ENCODE results near the gene SPATA31E1.

The SPATA31E1 gene

DNA sequence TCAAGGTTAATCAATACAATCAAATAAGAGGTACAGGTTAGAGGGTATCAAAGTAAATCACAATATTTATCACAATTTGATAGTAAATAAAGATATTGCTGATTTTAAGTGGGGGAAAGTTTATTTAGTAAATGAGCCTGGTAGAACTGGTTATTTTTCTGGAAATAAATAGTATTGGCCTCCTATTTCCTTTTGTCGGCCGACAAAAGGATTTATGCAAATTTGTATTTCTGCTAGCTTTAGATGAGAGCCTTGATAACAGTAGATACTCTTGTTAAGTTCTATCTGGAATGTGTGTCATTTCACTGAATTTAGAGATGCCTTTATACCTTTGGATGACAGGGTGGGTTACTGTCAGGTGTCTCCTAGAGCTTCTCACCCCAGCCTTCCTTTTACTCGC lies 17.8 kb upstream of the SPATA31E1 start:
- no peak for DNase-seq

DNA sequence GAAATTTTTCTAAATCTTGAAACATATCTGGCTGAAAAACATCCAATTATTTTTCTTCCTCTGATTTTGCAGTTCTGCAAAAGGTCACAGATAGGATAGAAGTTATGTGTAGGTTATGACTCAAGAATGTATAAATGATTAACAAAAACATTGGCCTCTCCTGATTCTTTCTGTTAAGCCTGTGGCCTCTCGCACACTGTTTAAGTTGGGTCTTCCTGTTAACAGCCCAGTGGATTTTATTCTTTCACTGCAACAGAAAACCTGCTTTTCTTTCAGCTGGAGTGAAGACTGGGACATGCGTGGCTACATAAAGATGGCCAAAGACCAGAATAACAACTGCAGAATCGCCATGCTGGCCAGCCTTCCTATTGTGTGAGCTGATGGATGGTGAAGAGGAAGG lies 17.1 kb upstream of the SPATA31E1 start:
- DNase-seq = no peak

DNA sequence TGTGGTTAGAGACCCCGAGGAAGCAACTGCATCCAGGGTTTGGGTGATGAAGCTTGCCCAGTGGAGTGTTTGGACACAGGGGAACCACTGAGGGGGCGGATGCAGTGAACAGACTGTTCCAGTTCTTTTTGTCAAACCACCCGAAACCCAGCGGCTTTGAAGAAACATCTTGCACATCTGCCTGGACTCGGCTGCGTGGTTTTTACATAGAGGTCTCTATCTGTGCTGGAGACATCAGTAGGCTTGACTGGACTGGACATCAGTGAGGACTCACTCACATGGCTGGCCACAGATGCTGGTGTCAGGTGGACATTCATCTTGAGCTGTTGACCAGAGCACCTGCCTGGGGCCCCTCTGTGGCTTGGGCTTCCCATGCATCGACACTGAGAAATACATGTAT lies 15.3 kb upstream of the SPATA31E1 start:
- DNase-seq = no peak

DNA sequence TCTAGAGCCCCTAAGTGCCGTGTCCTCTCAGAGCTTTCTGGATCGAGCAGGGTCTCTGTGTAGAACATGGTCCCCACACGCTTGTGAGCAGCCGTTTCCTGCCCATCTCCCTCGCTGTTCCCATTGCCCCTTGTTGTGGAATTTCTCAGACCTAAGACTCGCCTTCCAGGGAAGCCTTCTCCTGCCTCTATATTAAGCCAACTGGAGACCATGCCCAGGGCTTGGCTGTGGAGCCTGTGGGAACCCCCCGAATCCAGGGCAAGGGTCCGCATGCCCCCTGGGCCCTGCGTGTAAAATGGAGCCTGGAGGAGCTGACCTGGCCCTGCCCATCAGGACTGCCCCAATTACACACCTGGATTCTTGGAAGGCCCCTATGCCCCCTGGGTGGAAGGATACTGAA lies 14.5 kb upstream of the SPATA31E1 start:
- no peak for DNase-seq

DNA sequence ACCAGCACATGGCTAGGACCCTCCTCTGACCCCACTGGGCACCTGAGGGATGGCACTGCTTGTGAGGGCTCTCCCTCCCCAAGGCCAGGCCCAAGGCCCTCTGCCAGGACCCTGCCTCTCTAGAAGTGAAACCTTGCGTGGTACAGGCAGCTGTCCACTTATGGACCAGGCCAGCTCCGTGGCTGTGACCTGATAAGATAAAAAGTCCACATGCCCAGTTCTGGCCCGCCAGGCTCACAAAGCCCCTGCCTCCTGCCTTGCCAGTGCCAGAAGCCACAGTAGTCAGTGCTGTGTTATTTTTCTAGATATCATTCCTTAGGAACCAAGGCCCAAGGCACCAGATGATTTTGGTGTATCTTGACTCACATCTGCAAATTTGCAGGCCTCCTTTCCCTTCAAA lies 14.0 kb upstream of the SPATA31E1 start:
- no peak for DNase-seq

DNA sequence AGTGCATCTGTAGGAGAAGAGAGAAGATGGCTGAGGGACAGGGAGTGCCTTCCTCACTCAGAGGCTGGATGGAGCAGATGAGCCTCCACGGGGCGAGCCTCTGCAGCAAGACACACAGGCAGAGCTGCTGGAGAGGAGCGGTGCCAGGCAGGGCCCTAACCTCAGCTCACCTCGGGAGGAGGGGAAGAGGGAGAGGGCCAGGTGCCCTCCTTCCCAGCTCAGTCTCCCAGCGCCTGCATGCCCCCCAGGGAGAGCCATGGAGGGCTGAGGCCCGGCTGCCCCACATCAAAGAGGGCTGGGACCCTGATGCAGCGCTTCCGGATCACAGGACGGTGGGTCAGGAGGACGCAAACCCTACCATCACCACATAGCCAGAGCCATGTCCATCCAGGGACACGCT lies 13.6 kb upstream of the SPATA31E1 start:
- DNase-seq = no peak

DNA sequence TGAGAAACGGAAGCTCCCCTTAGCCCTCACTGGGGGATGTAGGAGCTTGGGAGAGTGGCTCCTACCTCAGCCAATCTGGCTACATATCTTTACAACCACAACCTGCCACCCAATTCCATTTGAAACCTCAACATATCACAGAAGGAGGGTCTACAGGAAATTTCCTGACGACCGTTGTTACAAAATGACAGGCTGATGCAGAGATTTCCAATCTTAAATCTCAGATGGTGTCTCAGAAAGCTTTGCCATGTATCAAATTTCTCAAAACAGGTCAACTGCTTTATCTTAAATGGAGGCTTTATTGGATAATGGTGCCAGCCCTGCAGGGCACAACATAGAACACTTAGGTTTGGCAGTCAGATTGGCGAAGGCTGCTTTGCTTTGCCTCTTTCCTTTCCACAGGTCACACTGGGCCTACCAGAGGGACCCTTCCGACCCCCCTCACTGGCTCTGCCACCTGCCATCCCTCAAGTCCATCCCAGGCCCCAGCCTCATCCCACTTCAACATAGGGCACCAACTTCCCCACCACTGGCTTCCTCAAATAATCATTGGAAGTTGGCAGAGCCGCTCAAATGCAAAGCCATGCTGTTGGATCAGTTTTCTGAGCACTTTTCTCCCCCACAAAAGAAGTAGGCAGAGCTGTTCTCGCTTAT lies 11.1 kb upstream of the SPATA31E1 start:
- no peak for DNase-seq

DNA sequence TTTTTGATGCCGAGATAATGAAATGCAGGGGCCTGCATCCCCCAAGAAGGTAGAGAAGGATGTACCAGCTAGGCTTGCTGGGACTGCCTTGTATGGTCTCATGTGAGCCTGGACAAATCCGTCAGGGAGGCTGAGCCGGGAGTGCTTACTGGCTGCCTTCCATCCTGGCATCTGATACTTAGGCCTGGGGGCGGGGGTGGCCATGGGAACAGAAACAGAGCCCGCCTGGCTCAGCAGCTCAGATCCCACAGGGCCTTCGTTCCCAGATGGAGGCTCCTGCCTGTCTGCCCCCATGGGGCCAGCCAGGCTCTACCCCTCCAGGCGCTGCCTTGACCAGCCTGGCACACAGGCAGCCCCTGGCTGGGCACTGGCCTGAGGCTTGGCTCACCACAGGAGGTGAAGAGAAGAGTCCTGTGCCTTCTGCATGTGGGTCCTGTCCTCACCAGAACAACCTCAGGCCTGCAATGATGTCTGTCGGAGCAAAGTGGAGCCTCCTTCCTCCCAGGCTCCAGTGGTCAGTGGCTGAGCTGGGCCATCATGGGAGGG lies 10.5 kb upstream of the SPATA31E1 start:
- DNase-seq = no peak

DNA sequence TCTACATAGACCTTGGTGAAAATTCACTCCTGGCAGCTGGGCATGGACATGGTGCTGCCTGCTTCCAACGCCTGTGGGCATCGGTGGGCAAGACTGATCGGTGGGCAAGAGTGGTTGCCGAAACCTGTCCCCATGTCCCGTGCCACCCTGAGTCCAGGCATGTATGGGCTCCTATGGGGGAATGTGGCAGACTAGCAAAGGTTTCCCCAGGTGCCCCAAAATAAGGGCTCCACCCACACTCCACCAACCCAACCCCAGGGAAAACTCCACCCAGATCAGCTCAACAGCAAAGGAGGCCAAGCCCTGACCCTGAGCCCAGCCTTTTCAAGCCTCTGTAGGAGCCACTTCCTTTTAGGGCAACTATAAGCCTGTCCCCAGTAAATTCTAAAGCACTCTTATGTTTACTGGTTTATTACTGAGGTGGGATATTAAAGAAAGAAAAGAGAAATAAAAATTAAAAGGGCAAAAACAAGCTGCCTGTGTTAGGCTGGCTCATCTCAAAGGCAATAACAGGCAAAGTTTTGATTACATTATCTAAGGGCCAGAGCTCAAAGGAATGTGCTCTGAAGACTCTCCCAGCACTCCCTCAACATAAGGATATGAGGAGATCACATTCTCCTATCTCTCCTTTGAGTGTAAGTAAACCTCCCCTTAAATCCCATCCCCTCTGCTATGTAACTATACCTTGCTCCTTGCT lies 8.9 kb upstream of the SPATA31E1 start:
- DNase-seq = no peak

DNA sequence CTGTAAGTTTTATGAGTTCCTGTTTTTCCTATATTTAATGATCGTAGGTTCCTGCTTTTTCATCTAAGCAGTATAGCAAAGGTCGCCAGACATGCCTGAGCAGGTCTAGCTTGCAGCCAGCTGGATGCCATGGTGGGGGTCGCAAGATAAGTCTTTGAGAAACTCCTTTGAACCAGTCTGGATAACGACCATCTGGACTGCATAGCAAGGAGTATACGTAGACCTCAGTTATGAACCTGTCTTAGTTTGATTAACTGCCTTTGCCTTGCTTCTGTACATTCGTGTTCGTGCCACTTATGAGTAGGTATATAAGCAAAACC lies 8.4 kb upstream of the SPATA31E1 start:
- no peak for DNase-seq

DNA sequence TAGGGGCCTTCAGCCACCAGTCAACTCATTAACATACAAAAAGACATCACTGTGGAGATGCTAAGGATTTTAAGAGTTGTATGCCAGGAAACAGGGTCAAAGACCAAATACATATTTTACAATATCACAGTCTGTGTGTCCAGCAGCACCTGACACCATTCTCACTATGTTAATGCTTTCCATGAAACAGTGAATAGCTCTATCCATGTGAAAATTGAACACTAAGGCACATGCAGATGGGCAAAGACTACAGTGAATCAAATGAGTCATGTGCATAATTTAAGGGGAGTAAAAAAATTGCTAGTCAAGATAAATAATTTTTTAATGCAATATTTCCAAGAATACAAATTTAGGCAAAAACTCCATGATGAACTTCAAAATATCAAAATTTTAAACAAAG lies 7.6 kb upstream of the SPATA31E1 start:
- no peak for DNase-seq

DNA sequence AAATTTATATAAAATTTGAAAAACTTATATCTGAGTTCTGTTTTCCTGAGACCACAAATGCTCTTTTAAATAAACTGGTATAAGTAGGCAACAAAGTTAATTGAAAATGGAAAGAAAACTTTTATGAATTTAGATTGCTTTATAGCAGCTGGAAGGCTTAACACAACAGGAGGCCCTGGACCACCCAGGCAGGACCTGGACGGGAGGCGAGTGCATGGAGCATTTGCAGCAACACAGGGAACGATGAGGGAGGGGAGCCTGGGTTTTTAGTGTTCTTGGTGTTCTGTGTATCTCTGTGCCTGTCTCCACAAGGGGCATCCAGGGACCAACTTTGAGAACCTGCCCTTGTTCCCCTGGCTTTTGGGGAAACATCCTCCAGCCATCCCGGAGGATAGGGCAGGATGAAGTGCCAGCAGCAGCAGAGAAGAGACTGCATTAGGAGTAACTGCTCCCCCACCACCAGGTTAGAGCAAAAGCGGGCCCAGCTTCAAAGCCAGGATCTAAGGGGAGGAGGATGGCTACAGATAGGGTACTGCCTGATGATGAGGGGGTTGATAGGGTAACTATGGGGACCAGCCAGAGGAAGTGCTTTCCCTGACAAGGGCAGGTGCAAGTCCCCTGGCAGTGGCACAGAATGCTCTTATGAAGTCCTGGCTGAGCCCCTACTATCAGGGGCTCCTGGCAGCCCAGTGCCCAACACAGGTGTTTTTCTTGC lies 6.7 kb upstream of the SPATA31E1 start:
- DNase-seq = no peak

DNA sequence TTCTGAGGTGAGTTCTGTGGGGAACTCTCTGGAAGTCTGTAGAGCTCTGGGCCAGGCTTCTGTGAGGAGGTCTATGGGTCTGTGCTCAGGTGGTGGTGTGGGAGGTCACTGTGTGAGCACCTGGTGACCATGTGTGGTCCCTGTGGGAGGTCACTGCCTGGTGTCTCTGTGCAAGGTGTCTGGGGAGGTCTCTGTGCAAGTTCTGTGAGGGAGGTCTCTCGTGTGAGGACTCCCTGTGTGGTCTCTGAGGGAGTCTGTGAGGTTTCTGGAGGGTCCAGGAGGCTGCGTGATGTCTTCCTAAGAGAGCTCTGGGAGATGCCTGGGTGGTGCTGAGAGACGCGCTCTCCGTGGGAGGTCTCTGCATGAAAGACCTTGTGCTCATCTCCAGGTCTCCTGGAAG lies 6.0 kb upstream of the SPATA31E1 start:
- DNase-seq = no peak

DNA sequence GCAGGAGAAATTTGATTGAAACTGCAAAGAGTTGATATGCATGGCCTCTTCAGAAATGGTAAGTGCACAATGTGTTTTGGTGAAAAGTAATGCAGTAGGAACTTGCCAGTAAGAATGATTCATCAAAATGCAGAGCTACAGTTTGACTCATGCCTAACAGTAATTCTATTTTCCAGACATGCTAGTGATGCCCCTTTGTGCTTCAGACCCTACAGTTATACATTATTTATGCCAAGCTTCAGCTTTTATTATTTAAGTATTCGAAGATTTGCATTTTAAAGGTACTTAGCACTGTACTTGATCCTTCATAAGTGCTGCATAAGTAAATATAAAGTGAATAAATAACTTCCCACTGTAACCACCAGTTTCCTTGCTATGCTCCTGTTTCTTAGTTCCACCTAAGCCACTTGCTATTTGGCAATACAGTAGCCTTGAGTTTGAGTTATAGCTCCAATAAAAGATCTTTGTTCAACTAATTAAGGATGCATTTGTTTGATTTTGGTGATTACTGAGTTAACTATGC lies 3.6 kb upstream of the SPATA31E1 start:
- no peak for DNase-seq

DNA sequence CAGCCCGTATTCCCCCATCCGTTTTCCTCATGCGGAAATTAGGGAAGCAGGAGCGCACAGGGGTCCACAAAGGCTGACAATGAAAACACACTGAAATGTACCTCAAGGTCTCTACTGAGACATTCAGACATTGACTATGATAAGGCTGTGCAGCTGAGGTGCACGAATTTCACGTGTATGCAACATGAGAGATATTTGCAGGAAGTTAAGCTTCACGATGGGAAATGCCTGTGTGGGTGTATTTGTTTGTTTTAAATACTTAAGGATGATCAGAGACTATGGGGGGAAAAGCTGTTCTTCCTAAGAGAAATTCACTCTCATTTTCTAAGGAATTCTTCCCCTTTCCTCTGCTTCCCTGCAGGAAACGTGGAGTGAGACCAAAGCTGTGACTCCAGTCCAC lies 2.6 kb upstream of the SPATA31E1 start:
- no peak for DNase-seq

DNA sequence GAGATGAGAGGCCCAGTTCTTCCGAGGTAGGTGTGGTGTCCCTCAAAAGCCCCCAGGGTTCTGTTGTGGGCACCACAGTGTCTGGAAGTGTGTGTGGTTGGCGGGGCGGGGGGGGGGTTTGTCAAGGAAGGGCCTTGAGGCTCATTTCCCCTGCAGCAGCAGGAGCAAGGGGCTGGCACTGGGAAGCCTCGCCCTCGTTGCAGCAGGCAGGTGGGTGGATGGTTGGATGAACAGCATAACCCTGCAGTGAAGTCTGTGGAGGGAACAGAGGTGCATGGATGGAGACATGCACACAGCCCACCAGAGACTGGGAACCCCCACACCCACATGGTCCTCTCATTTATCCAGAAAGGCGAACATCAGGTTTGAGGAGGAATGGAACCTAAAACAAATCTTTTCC lies 2.0 kb upstream of the SPATA31E1 start:
- DNase-seq = no peak

DNA sequence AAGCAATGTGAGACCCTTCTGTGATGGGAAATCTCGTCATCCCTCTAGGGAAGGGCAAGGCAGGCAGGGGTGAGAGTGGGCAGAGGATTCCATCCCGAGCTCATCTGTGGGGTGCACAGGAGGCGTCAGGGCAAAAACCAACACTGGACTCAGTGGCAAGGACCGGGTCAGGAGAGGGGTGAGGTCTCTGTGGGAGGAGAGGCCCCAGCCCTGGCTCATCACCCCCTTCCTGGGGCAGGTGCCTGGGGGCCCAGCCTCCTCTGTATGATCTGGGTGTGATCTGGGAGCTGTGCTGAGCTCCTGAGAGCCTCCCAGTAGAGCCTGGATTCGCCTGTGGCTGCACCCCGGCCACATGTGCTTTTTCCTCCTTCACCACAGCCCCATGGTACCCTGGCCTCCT lies 597 bp downstream of the SPATA31E1 start:
- DNase-seq = no peak

DNA sequence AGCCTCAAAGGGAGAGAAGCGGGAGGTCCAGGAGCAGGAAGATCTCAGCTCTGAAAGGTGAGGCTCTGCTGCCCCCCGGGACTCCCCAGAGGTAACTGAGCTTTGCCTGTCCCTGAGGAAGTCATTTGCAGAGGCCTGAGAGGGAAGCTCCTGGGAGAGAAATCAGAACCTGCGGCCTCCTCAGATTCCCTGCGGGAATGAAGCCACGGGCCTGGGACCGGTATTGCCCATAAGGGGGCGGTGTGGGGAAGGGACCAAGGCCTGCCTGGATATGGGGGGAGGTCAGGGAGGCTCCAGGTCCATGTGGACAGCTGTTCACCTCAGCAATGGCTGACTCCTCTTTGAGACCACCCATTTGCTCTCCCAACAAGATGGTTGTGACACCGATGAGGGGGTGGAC lies 1.3 kb downstream of the SPATA31E1 start:
- no peak for DNase-seq

DNA sequence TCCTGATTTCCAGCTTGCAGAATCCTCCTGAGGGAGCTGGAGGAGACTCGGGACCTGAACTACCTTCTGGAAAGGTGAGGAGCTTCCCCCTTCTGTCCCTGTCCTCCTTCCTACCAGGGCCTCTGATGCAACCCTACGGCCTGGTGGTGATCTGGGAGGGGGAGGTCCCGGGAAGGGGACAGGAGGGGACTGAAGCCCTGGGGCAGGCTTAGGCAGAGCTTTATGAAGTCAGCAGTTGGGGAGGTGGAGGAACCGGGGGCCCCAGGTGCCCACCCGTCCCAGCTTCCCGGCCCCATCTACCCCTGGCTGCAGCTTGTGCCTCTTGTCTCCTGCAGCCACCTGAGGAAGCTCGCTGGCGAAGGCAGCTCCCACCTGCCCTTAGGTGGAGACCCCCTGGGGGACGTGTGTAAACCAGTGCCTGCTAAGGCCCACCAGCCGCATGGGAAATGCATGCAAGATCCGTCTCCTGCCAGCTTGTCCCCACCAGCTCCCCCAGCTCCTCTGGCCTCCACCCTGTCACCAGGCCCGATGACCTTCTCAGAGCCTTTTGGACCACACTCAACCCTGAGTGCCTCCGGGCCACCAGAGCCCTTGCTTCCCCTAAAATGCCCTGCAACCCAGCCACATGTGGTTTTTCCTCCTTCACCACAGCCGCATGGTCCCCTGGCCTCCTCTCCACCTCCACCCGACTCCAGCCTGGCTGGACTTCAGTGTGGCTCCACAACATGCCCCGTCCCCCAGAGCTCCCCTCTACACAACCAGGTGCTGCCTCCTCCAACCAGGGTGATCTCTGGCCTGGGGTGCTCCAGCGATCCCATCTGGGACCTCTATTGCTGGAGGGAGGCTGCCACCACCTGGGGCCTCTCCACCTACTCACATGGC lies 2.1 kb downstream of the SPATA31E1 start:
- no peak for DNase-seq

DNA sequence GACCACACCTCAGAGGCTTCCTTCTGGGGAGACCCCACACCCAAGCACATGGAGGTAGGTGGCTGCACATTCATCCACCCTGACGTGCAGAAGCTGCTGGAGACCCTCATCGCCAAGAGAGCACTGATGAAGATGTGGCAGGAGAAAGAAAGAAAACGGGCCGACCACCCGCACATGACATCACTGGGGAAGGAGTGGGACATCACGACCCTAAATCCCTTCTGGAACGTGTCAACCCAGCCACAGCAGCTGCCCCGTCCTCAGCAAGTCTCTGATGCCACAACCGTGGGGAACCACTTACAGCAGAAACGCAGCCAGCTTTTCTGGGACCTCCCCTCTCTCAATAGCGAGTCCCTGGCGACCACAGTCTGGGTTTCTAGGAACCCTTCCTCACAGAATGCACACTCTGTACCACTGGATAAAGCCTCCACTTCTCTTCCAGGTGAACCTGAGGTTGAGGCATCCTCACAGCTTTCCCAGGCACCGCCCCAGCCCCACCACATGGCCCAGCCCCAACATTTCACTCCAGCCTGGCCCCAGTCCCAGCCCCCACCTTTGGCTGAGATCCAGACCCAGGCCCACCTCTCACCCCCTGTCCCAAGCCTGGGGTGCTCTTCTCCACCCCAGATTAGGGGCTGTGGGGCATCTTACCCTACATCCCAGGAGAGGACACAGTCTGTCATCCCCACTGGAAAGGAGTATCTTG lies 3.0 kb downstream of the SPATA31E1 start:
- no peak for DNase-seq

DNA sequence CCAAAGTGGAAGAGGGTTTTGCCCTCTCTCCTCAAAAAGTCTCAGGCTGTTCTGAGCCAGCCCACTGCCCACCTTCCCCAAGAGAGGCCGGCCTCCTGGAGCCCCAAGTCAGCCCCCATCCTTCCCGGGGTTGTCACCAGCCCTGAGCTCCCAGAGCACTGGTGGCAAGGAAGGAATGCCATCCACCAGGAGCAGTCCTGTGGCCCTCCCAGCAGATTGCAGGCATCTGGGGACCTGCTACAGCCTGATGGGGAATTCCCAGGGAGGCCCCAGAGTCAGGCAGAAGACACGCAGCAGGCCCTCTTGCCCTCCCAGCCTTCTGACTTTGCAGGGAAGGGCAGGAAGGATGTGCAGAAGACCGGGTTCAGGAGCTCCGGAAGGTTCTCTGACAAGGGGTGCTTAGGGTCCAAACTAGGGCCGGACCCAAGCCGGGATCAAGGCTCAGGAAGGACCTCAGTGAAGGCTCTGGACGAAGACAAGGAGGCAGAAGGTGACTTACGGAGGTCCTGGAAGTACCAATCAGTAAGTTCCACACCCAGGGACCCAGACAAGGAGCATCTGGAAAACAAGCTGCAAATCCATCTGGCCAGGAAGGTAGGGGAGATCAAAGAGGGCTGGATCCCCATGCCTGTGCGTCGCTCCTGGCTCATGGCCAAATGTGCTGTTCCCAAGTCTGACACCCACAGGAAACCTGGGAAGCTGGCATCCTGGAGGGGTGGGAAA lies 3.7 kb downstream of the SPATA31E1 start:
- no peak for DNase-seq
